SJCRH30 (cell line): ENCODE data around the gene LIPK. TPM values are rescaled to one million over a fixed set of nuclear protein-coding genes. Genes with fewer than 3 reads are reported as not detected.

Experiments used
- DNase-seq, 2 experiments: peaks; one replicate each; pipeline ENCODE4 v3.0.0-alpha.2; 2015 to 2020
- H3K27ac ChIP-seq: fragments of 250-450 bp; sonication (Bioruptor Pico); 2 replicates; pipeline ENCODE4 v1.5.1; 2020; ENCODE audit warnings: mild to moderate bottlenecking, moderate library complexity
- H3K27me3 ChIP-seq: fragments of 250-450 bp; sonication (Bioruptor Pico); 2 replicates; pipeline ENCODE4 v1.5.1; 2020; ENCODE audit warnings: mild to moderate bottlenecking, moderate library complexity
- H3K36me3 ChIP-seq: fragments of 250-450 bp; sonication (Bioruptor Pico); 2 replicates; pipeline ENCODE4 v1.5.1; 2020; ENCODE audit warnings: mild to moderate bottlenecking, moderate library complexity
- H3K4me1 ChIP-seq: fragments of 250-450 bp; sonication (Bioruptor Pico); 2 replicates; pipeline ENCODE4 v1.5.1; 2020; ENCODE audit warnings: mild to moderate bottlenecking, moderate library complexity
- H3K4me3 ChIP-seq: fragments of 250-450 bp; sonication (Bioruptor Pico); 2 replicates; pipeline ENCODE4 v1.5.1; 2020; ENCODE audit warnings: mild to moderate bottlenecking, moderate library complexity
- H3K9me3 ChIP-seq: fragments of 250-450 bp; sonication (Bioruptor Pico); replicated peaks from 2 replicates; pipeline ENCODE4 v1.5.1; 2020; ENCODE audit warnings: mild to moderate bottlenecking, moderate library complexity
- total RNA-seq: library from RNA; depleted of rRNA; stranded (reverse); fragments of >200 nt; shearing (Covaris generic); gene quantifications from 2 replicates; pipeline ENCODE4 v1.2.3, GENCODE V29; 2014; rRNA removed

The LIPK gene
- total RNA-seq, 1 experiment from 2014 or later: not detected

GRCh38 chr10:88787463-88787862 lies 81.4 kb downstream of the LIPK start:
- no peaks in the 10 kb centered on the region for H3K27me3 ChIP-seq
- no peaks in the 10 kb centered on the region for H3K36me3 ChIP-seq
- H3K9me3 ChIP-seq: no peaks in the 10 kb centered on the region
- DNase-seq: no peak
- H3K27ac ChIP-seq: no peak overlapping the region
- no peak overlapping the region for H3K4me3 ChIP-seq
- no peaks in the 10 kb centered on the region for H3K4me1 ChIP-seq

- no peak overlapping the region for H3K4me3 ChIP-seq
- no peaks in the 10 kb centered on the region for H3K36me3 ChIP-seq
- no peaks in the 10 kb centered on the region for H3K27me3 ChIP-seq
- H3K4me1 ChIP-seq: no peaks in the 10 kb centered on the region; the same call in 1 of the 2 replicates
- no peak for DNase-seq
- H3K27ac ChIP-seq: no peak overlapping the region
- H3K9me3 ChIP-seq: no peaks in the 10 kb centered on the region
Observed at GRCh38 chr10:88788924-88789323, 82.9 kb downstream of the LIPK start.

GRCh38 chr10:88791924-88792323 lies 85.9 kb downstream of the LIPK start:
- H3K36me3 ChIP-seq: no peaks in the 10 kb centered on the region

GRCh38 chr10:88792661-88793060 lies 86.6 kb downstream of the LIPK start:
- H3K4me3 ChIP-seq: no peak overlapping the region
- no peaks in the 10 kb centered on the region; the same call in 1 of the 2 replicates for H3K4me1 ChIP-seq
- H3K27ac ChIP-seq: no peak overlapping the region
- DNase-seq: no peak
- no peaks in the 10 kb centered on the region for H3K36me3 ChIP-seq
- no peaks in the 10 kb centered on the region for H3K9me3 ChIP-seq
- no peaks in the 10 kb centered on the region for H3K27me3 ChIP-seq

More at GRCh38 chr10:88791924-88792323, 85.9 kb downstream of the LIPK start:
- H3K4me3 ChIP-seq: no peak overlapping the region
- H3K9me3 ChIP-seq: no peaks in the 10 kb centered on the region
- no peak overlapping the region for H3K27ac ChIP-seq
- H3K27me3 ChIP-seq: no peaks in the 10 kb centered on the region
- no peaks in the 10 kb centered on the region; the same call in 1 of the 2 replicates for H3K4me1 ChIP-seq
- DNase-seq: peak in 1 of 2 experiments; percentile 31

- DNase-seq: no peak
- H3K27ac ChIP-seq: no peak overlapping the region
- no peaks in the 10 kb centered on the region for H3K9me3 ChIP-seq
- H3K27me3 ChIP-seq: no peaks in the 10 kb centered on the region
- no peak overlapping the region for H3K4me3 ChIP-seq
- no peaks in the 10 kb centered on the region for H3K36me3 ChIP-seq
- H3K4me1 ChIP-seq: no peaks in the 10 kb centered on the region; the same call in 1 of the 2 replicates
Observed at GRCh38 chr10:88793712-88794299, 87.8 kb downstream of the LIPK start.

- Histone ChIP-seq H3K27me3 (no peaks in the 10 kb centered on the region), H3K4me1 (no peaks in the 10 kb centered on the region; the same call in 1 of the 2 replicates), H3K4me3 (no peak overlapping the region), H3K9me3 (no peaks in the 10 kb centered on the region), H3K27ac (no peak overlapping the region), H3K36me3 (no peaks in the 10 kb centered on the region)
- no peak for DNase-seq
Observed at GRCh38 chr10:88794731-88795130, 88.7 kb downstream of the LIPK start.

DNA sequence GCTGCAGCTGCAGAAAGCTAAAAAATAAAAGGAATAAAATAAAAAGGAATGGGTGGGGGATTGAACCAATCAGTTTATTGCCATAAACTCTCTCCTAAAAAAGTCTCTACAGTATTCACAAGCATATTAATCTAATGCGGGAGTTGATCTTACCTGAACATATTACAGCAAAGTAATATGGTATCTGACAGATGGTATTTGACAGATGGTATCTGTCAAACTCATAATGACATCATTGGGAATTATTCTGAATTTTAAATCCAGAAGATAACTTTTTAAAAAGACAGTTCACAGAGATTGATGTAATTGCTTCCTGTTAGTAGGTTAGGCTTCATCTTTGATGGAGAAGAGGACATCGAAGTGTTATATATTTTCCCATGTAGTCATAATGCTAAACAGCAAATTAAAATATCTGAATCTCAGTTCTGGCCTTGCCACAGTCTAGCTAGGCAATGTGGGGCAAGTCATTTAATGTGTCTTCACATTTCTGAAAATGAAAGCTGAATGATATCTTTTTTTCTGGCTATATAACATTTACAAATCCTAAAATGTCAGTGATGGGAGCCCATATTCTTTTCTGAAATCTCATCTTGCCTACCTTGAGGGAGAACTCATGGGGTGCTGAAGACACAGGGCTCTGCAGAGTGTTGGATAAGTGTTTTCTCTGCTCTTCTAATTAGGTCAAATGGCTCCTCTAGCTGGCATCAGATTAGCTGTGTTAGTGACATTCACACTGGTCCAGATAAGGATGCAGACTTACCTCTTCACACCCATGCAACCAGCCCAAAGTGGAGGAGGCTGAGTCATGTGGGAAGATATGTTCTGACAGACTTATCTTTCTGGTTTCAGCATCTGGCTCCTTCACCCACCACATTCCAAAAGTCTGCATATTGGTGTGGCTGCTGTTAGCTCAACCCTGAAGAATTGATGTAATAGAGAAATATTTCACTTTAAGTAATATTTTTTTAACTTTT lies 94.4 kb downstream of the LIPK start:
- H3K27ac ChIP-seq: no peak overlapping the region
- H3K9me3 ChIP-seq: no peaks in the 10 kb centered on the region
- H3K36me3 ChIP-seq: no peaks in the 10 kb centered on the region
- H3K4me3 ChIP-seq: no peak overlapping the region
- no peaks in the 10 kb centered on the region for H3K27me3 ChIP-seq
- no peak for DNase-seq
- no peaks in the 10 kb centered on the region for H3K4me1 ChIP-seq

Other genes with a start within 250 kb of the LIPK start
- gene RNLS, start 122.9 kb upstream of the LIPK start, total RNA-seq: not detected in 2 replicates
- not detected in 2 replicates for gene LIPJ, start 119.5 kb upstream of the LIPK start, total RNA-seq
- not detected in 2 replicates for gene LIPF, start 41.8 kb upstream of the LIPK start, total RNA-seq
- gene LIPN, start 53.8 kb downstream of the LIPK start, total RNA-seq: not detected in 2 replicates
- gene LIPM, start 96.5 kb downstream of the LIPK start, total RNA-seq: not detected in 2 replicates
- not detected in 2 replicates for gene ANKRD22, start 145.6 kb downstream of the LIPK start, total RNA-seq
- gene STAMBPL1, start 174.0 kb downstream of the LIPK start, total RNA-seq: 4.6 and 4.7 TPM in 2 replicates
- gene ACTA2, start 246.5 kb downstream of the LIPK start, total RNA-seq: 0.48 and 0.95 TPM in 2 replicates